GM12878 (cell line): Measurements from ENCODE around the gene ETS1. TPM values are rescaled to one million over a fixed set of nuclear protein-coding genes. Genes with fewer than 3 reads are reported as not detected.

ENCODE experiments used
- ATAC-seq: fragments of 200-7000 bp; cut with Tn5 transposase; 3 replicates; pipeline ENCODE4 v1.9.1; 2020; ENCODE audit warnings: mild to moderate bottlenecking, moderate library complexity
- BruUV-seq: library from RNA; stranded (reverse); fragments of 400-500 nt; replicated peaks from 2 replicates; lab custom pipeline; 2021; lab: Mats Ljungman, UMichigan
- CTCF ChIA-PET: fragments of 300-600 bp; sonication (Branson Sonifier 250); formaldehyde crosslinking; extraction: SDS; loops from one replicate; lab custom pipeline; 2021; ENCODE audit warnings: inconsistent platforms; lab: Yijun Ruan, JAX
- POLR2A ChIA-PET: fragments of 350-600 bp; formaldehyde crosslinking; extraction: SDS; loops from one replicate; lab custom pipeline; 2021; ENCODE audit warnings: inconsistent platforms; lab: Charles Lee
- RAD21 ChIA-PET: fragments of 300-600 bp; sonication (Branson Sonifier 250); formaldehyde crosslinking; loops from one replicate; lab custom pipeline; 2023; ENCODE audit warnings: antibody characterized with exemption; ENCODE audit not compliant: unreplicated experiment; lab: Charles Lee
- SMC1A ChIA-PET: fragments of 300-600 bp; sonication (Branson Sonifier 250); formaldehyde crosslinking; loops from one replicate; lab custom pipeline; 2023; ENCODE audit not compliant: unreplicated experiment, uncharacterized antibody; lab: Charles Lee
- DNase-seq: peaks from one replicate; pipeline ENCODE4 v3.0.0-alpha.2; 2011; ENCODE audit warnings: low read depth, low spot score
- FAIRE-seq: peaks from 3 replicates; lab custom pipeline; 2011; peaks lifted over from hg19 to GRCh38; lab: Jason Lieb, UNC
- H2AFZ ChIP-seq: 2 replicates; pipeline ENCODE4 v1.6.0; 2011; ENCODE audit warnings: low read depth, low read length, control low read depth; ENCODE audit not compliant: control insufficient read depth
- H3K27ac ChIP-seq: 2 replicates; pipeline ENCODE4 v1.5.1; 2011; ENCODE audit warnings: control low read depth; ENCODE audit not compliant: control insufficient read depth, insufficient read depth
- H3K27me3 ChIP-seq, 2 experiments: replicated peaks in 1 of 2; 2 replicates each; pipeline versions ENCODE4 v1.6.0 to v1.6.1; 2011; ENCODE audit warnings: low read length in 1 of 2; ENCODE audit not compliant: control insufficient read depth in 2 of 2, insufficient read depth in 2 of 2
- H3K36me3 ChIP-seq, 2 experiments: 2 replicates each; pipeline ENCODE4 v1.5.1; 2011; ENCODE audit warnings: low read length in 1 of 2; ENCODE audit not compliant: control insufficient read depth in 2 of 2, insufficient read depth in 2 of 2
- H3K4me1 ChIP-seq: 2 replicates; pipeline ENCODE4 v1.6.1; 2011; ENCODE audit warnings: mild to moderate bottlenecking, low read length, moderate library complexity, mixed read lengths; ENCODE audit not compliant: control insufficient read depth, insufficient read depth
- H3K4me2 ChIP-seq: 2 replicates; pipeline ENCODE4 v1.6.0; 2011; ENCODE audit warnings: control low read depth; ENCODE audit not compliant: control insufficient read depth, insufficient read depth
- H3K4me3 ChIP-seq: fragments of 200-600 bp; sonication (generic); 2 replicates; pipeline ENCODE4 v1.5.1; 2016
- H3K79me2 ChIP-seq: 2 replicates; pipeline ENCODE4 v1.6.0; 2011; ENCODE audit warnings: low read length; ENCODE audit not compliant: control insufficient read depth, insufficient read depth
- H3K9ac ChIP-seq: 2 replicates; pipeline ENCODE4 v1.8.0; 2011; ENCODE audit warnings: low read length, control low read depth, mixed read lengths; ENCODE audit not compliant: control insufficient read depth, insufficient read depth
- H3K9me3 ChIP-seq: replicated peaks from 3 replicates; pipeline ENCODE4 v1.5.1; 2011; ENCODE audit warnings: mild to moderate bottlenecking, low read length; ENCODE audit not compliant: control insufficient read depth, insufficient read depth
- H4K20me1 ChIP-seq: 2 replicates; pipeline ENCODE4 v1.6.0; 2011; ENCODE audit not compliant: control insufficient read depth, insufficient read depth
- BCL3 ChIP-seq: IDR thresholded peaks from 2 replicates; pipeline ENCODE4 v1.6.1; 2011; ENCODE audit warnings: borderline replicate concordance, low read depth, mild to moderate bottlenecking, moderate library complexity, low read length; ENCODE audit not compliant: insufficient read depth, poor library complexity, severe bottlenecking
- E2F4 ChIP-seq: IDR thresholded peaks from 2 replicates; pipeline ENCODE4 v1.6.1; 2012; ENCODE audit warnings: low read depth, low read length, improper control_type of control experiment
- FOXM1 ChIP-seq: IDR thresholded peaks from 2 replicates; pipeline ENCODE4 v1.6.1; 2012; ENCODE audit warnings: low read depth, mild to moderate bottlenecking, inconsistent platforms, low read length, moderate library complexity
- IRF4 ChIP-seq: IDR thresholded peaks from 2 replicates; pipeline ENCODE4 v1.6.1; 2011; ENCODE audit warnings: low read depth, low read length
- MLLT1 ChIP-seq: fragments of 450-650 bp; IDR thresholded peaks from 2 replicates; pipeline ENCODE4 v1.6.1; 2016; ENCODE audit warnings: mild to moderate bottlenecking
- MXI1 ChIP-seq: fragments of 150-350 bp; IDR thresholded peaks from 2 replicates; pipeline ENCODE4 v1.6.1; 2011; ENCODE audit warnings: low read depth, mild to moderate bottlenecking, inconsistent platforms, low read length, improper control_type of control experiment
- NKRF ChIP-seq: fragments of 450-650 bp; conservative IDR thresholded peaks from 2 replicates; pipeline ENCODE4 v1.6.1; 2017; ENCODE audit warnings: mild to moderate bottlenecking, moderate library complexity
- SPI1 ChIP-seq: IDR thresholded peaks from 2 replicates; pipeline ENCODE4 v1.6.1; 2011; ENCODE audit warnings: low read depth, mild to moderate bottlenecking, low read length, moderate library complexity, borderline replicate concordance; ENCODE audit not compliant: insufficient read depth
- ZBTB40 ChIP-seq: fragments of 450-650 bp; IDR thresholded peaks from 2 replicates; pipeline ENCODE4 v1.6.1; 2016; ENCODE audit warnings: mild to moderate bottlenecking, moderate library complexity, borderline replicate concordance
- WGBS: methylation state at CpG from one replicate; pipeline ENCODE4 v1.1.6; 2016; ENCODE audit warnings: low lambda C conversion rate; ENCODE audit not compliant: insufficient replicate concordance, insufficient coverage; ENCODE audit errors: missing lambda C conversion rate; 5-methylcytosine and 5-hydroxymethylcytosine counted together
- in situ Hi-C: fragments of 300-500 bp; cut with MboI; formaldehyde crosslinking; loops from 9 replicates; pipeline ENCODE4 v1.14.3; 2018; ENCODE audit warnings: mixed read lengths
- intact Hi-C: fragments of 100-400 bp; cut with micrococcal nuclease; formaldehyde crosslinking; loops from one replicate; pipeline ENCODE4 v1.14.2; 2022; ENCODE audit not compliant: unreplicated experiment
- polyA plus RNA-seq, 11 experiments: library from polyadenylated mRNA; depleted of rRNA in 4 of 11; unstranded in 6 of 11; stranded (reverse) in 5 of 11; fragments of >200 nt; fragmentation: Nextera tagmentation in 4 of 11; fragmentation: Illumina TruSeq in 1 of 11; extraction: Ambion mirVana in 4 of 11; extraction: Trizol in 1 of 11; gene quantifications; 1 replicate in 1 of 11; 2 replicates in 10 of 11; pipeline versions ENCODE4 v1.2.1 to v1.2.3, GENCODE V29; 2011 to 2016; ENCODE audit warnings: inconsistent platforms in 2 of 11, missing spikeins in 2 of 11, low read depth in 1 of 11
- total RNA-seq, 4 experiments: library from RNA; depleted of rRNA in 3 of 4; stranded (reverse); fragments of >200 nt in 3 of 4; fragmentation: Illumina TruSeq in 1 of 4; extraction: Trizol in 1 of 4; gene quantifications; 2 replicates each; pipeline versions ENCODE4 v1.2.1 to v1.2.3, GENCODE V29; 2013 to 2021

Gene ETS1
- total and polyA plus RNA-seq, 10 of the 15 experiments (the other 5 are each of a cell fraction or from before 2014, with no cell fraction given) = 12.5 to 112 (median 55.5) TPM

DNA sequence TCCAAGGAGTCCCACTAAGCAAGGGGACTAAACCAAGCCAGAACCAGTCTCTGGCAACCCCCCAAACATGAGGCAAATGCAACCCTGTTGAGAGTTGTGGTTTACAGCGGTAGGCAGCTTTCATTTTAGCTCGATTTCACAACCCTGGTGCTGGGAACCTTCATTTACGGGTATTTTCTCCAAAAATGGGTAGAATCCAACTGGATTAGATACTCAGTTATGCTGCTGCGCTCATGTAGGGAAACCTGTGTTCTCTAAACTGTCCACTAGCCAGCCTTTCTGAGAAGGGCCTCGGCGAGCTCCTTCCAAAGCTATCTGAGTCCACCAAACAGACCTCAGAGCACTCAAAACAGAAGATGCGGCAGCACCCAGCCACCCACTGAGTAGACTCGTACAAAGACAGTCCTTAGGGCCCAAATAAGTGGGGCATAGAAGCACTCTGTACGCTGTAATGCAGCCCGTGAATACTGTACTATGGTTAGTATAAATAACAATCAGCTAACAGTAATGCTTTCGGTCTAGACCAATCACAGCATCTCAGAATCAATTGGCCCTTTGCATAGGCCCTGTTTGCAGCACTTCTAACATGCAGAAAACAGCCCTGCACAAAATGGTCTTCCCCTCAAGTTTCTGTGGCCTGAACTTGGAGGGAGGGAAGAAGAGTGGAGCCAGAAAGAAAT is 104.7 kb downstream of the ETS1 start:
- Histone ChIP-seq H2AFZ (peak overlapping the region; percentile 57), H3K4me1 (peaks cover 42% of the 10 kb centered on the region), H4K20me1 (no peaks in the 10 kb centered on the region), H3K79me2 (peaks cover 41% of the 10 kb centered on the region), H3K4me2 (peak overlapping the region; percentile 78), H3K9ac (peak overlapping the region; percentile 84), H3K4me3 (peak overlapping the region; percentile 37), H3K9me3 (peaks cover 4% of the 10 kb centered on the region; the same call in 2 of the 3 replicates), H3K36me3 (peaks cover 15 to 49% of the 10 kb centered on the region in 2 experiments), H3K27me3 (no peaks in the 10 kb centered on the region), H3K27ac (peak overlapping the region; percentile 97)
- FAIRE-seq = no peak
- intact Hi-C loops (loop anchor here (1.0 to 2.0 kb wide), 3 partner anchors 10 to 34 kb away; no protein-coding TSS in a partner anchor), in situ Hi-C loops (no loop called here)
- WGBS = under 1% methylated on average over 11 of the region's 11 CpGs
- POLR2A ChIA-PET = interaction anchor here (0.8 to 4.0 kb wide), 9 partner anchors 10 to 183 kb away, joined by 3 to 32 read pairs (median 6); no protein-coding TSS in a partner anchor
- RAD21 ChIA-PET = interaction anchor here (0.6 to 5.3 kb wide), 21 partner anchors 10 to 348 kb away, joined by 3 to 74 read pairs (median 4); no protein-coding TSS in a partner anchor
- BruUV-seq = no TSS peak
- SMC1A ChIA-PET = interaction anchor here (0.7 to 8.1 kb wide), 27 partner anchors 9 to 348 kb away, joined by 3 to 111 read pairs (median 4); no protein-coding TSS in a partner anchor
- CTCF ChIA-PET = interaction anchor here (1.0 to 3.9 kb wide), 13 partner anchors 10 to 348 kb away, joined by 3 to 27 read pairs (median 6); no protein-coding TSS in a partner anchor
- ATAC-seq = peak; percentile 81
- DNase-seq = no peak
- no peak for TF ChIP-seq MLLT1
- TF ChIP-seq FOXM1 = no peak
- TF ChIP-seq MXI1 = peak; percentile 69
- TF ChIP-seq NKRF = no peak
- no peak for TF ChIP-seq BCL3
- no peak for TF ChIP-seq IRF4
- no peak for TF ChIP-seq E2F4
- TF ChIP-seq SPI1 = no peak
- no peak for TF ChIP-seq ZBTB40
